Measurements from ENCODE around the gene NCOA7.
A peak's percentile ranks its signal among the peaks of the same experiment; 100 is the strongest.

Gene NCOA7

GRCh38 chr6:125858427-125859320 is 67.9 kb downstream of the NCOA7 start:
- DNase-seq (ENCODE audit: insufficient read length, low spot score) (peak; percentile 51), FAIRE-seq (no peak)
- TF ChIP-seq CTCF (IDR thresholded peaks at IDR 0.05; ENCODE audit: insufficient read depth, missing control alignments), result peak; percentile 97

GRCh38 chr6:125859727-125860126 is 69.0 kb downstream of the NCOA7 start:
- no peak for DNase-seq (ENCODE audit: insufficient read length, low spot score)
- peak; percentile 51 for FAIRE-seq

GRCh38 chr6:125863023-125863422 is 72.3 kb downstream of the NCOA7 start:
- no peak for FAIRE-seq
- no peak for TF ChIP-seq CTCF (IDR thresholded peaks at IDR 0.05; ENCODE audit: insufficient read depth, missing control alignments)

More at GRCh38 chr6:125859727-125860126, 69.0 kb downstream of the NCOA7 start:
- no peak for TF ChIP-seq CTCF (IDR thresholded peaks at IDR 0.05; ENCODE audit: insufficient read depth, missing control alignments)

GRCh38 chr6:125865015-125865414 is 74.3 kb downstream of the NCOA7 start:
- TF ChIP-seq CTCF (IDR thresholded peaks at IDR 0.05; ENCODE audit: insufficient read depth, missing control alignments), result no peak
- DNase-seq (ENCODE audit: insufficient read length, low spot score), result no peak
- no peak for FAIRE-seq

More at GRCh38 chr6:125863023-125863422, 72.3 kb downstream of the NCOA7 start:
- DNase-seq (ENCODE audit: insufficient read length, low spot score), result no peak

- no peak for FAIRE-seq
- no peak for TF ChIP-seq CTCF (IDR thresholded peaks at IDR 0.05; ENCODE audit: insufficient read depth, missing control alignments)
- no peak for DNase-seq (ENCODE audit: insufficient read length, low spot score)
Measured at GRCh38 chr6:125866433-125866832, 75.7 kb downstream of the NCOA7 start.

- FAIRE-seq (no peak), DNase-seq (ENCODE audit: insufficient read length, low spot score) (no peak)
- TF ChIP-seq CTCF (IDR thresholded peaks at IDR 0.05; ENCODE audit: insufficient read depth, missing control alignments), result no peak
Measured at GRCh38 chr6:125867483-125867942, 76.8 kb downstream of the NCOA7 start.

GRCh38 chr6:125868252-125868651 is 77.5 kb downstream of the NCOA7 start:
- DNase-seq (ENCODE audit: insufficient read length, low spot score) (no peak), FAIRE-seq (no peak)
- TF ChIP-seq CTCF (IDR thresholded peaks at IDR 0.05; ENCODE audit: insufficient read depth, missing control alignments), result no peak
